ENCODE data around the gene PFKFB3. TPM values are rescaled to one million over a fixed set of nuclear protein-coding genes. Genes with fewer than 3 reads are reported as not detected.

Gene PFKFB3
- total and polyA plus RNA-seq, 2 of the 13 experiments (the other 11 are each of a cell fraction or from before 2014, with no cell fraction given): 1.2 to 13.3 TPM

- no peak for TF ChIP-seq ZNF468 (CRISPR knock-in tag; IDR thresholded peaks at IDR 0.05)
- TF ChIP-seq DMAP1 (CRISPR knock-in tag; IDR thresholded peaks at IDR 0.05): peak; percentile 60
- peak; percentile 76 for TF ChIP-seq KAT8 (CRISPR knock-in tag; IDR thresholded peaks at IDR 0.05)
- TF ChIP-seq HBP1 (CRISPR knock-in tag; IDR thresholded peaks at IDR 0.05; ENCODE audit: low read depth): peak; percentile 29; the same call in 1 of the 2 replicates
- TF ChIP-seq ZNF639 (CRISPR knock-in tag; conservative IDR thresholded peaks at IDR 0.05): no peak
- TF ChIP-seq NKX3-1 (CRISPR knock-in tag; IDR thresholded peaks at IDR 0.05): 0 out of 2 replicates have a peak, but pooled peaks have one; percentile 40
- TF ChIP-seq FOXC1 (CRISPR knock-in tag; IDR thresholded peaks at IDR 0.05; ENCODE audit: borderline replicate concordance): peak; percentile 48; the same call in 1 of the 2 replicates
- peak; percentile 99 for TF ChIP-seq ZNF777 (CRISPR knock-in tag; IDR thresholded peaks at IDR 0.05)
- TF ChIP-seq NRL (CRISPR knock-in tag; IDR thresholded peaks at IDR 0.05; ENCODE audit: borderline replicate concordance): peak; percentile 86
- TF ChIP-seq ATF4 (CRISPR knock-in tag; IDR thresholded peaks at IDR 0.05): peak in 1 of 2 experiments; percentile 66; a peak in 2 of 4 replicates
- TF ChIP-seq ZNF766 (CRISPR knock-in tag; IDR thresholded peaks at IDR 0.05; ENCODE audit: borderline replicate concordance): peak; percentile 71; the same call in 1 of the 2 replicates
- peak; percentile 71 for TF ChIP-seq MLX (CRISPR knock-in tag; IDR thresholded peaks at IDR 0.05)
- 0 out of 2 replicates have a peak, but pooled peaks have one; percentile 42 for TF ChIP-seq EEA1 (CRISPR knock-in tag; IDR thresholded peaks at IDR 0.05; ENCODE audit: borderline replicate concordance)
- no peak for TF ChIP-seq TOE1 (CRISPR knock-in tag; IDR thresholded peaks at IDR 0.05)
- 0 out of 2 replicates have a peak, but pooled peaks have one; percentile 47 for TF ChIP-seq ZNF232 (CRISPR knock-in tag; IDR thresholded peaks at IDR 0.05; ENCODE audit: borderline replicate concordance)
- peak; percentile 95 for TF ChIP-seq MYC (CRISPR knock-in tag; IDR thresholded peaks at IDR 0.05; ENCODE audit: borderline replicate concordance)
- TF ChIP-seq E2F5 (CRISPR knock-in tag; conservative IDR thresholded peaks at IDR 0.05): peak; percentile 90
- no peak for TF ChIP-seq ZSCAN22 (CRISPR knock-in tag; IDR thresholded peaks at IDR 0.05)
- peak; percentile 19; the same call in 1 of the 2 replicates for TF ChIP-seq NFYC (CRISPR knock-in tag; IDR thresholded peaks at IDR 0.05)
- TF ChIP-seq ZNF512B (CRISPR knock-in tag; IDR thresholded peaks at IDR 0.05; ENCODE audit: borderline replicate concordance): 0 out of 2 replicates have a peak, but pooled peaks have one; percentile 31
- peak; percentile 86; the same call in 1 of the 2 replicates for TF ChIP-seq ZNF430 (CRISPR knock-in tag; IDR thresholded peaks at IDR 0.05)
- TF ChIP-seq ZSCAN29 (CRISPR knock-in tag; conservative IDR thresholded peaks at IDR 0.05): no peak
Observed at GRCh38 chr10:6202684-6203330, at the start of gene PFKFB3 (continued).
